Skeletal muscle tissue (tissue), 4 donors: ENCODE data around the gene RIN1. TPM values are rescaled to one million over a fixed set of nuclear protein-coding genes. Genes with fewer than 3 reads are reported as not detected.

Source experiments
- H3K27ac ChIP-seq: one replicate; pipeline ENCODE4 v1.7.0; 2013; ENCODE audit warnings: mild to moderate bottlenecking, low read depth, low read length, inconsistent platforms
- H3K27me3 ChIP-seq, 3 donors: one replicate each; pipeline ENCODE4 v1.7.0; 2013; ENCODE audit warnings: low read length in 3 of 3; ENCODE audit not compliant: control insufficient read depth in 3 of 3, insufficient read depth in 3 of 3
- H3K36me3 ChIP-seq, 3 donors: one replicate each; pipeline ENCODE4 v1.7.0; 2013; ENCODE audit warnings: low read length in 3 of 3; ENCODE audit not compliant: control insufficient read depth in 3 of 3, insufficient read depth in 3 of 3
- H3K4me1 ChIP-seq, 3 donors: one replicate each; pipeline ENCODE4 v1.7.0; 2013; ENCODE audit warnings: low read length in 3 of 3, mild to moderate bottlenecking in 3 of 3; ENCODE audit not compliant: control insufficient read depth in 3 of 3, insufficient read depth in 3 of 3
- H3K4me3 ChIP-seq, 3 donors: one replicate each; pipeline ENCODE4 v1.7.0; 2013; ENCODE audit warnings: low read length in 3 of 3
- H3K9ac ChIP-seq, 3 donors: one replicate each; pipeline ENCODE4 v1.7.0; 2013; ENCODE audit warnings: low read length in 3 of 3, mild to moderate bottlenecking in 3 of 3, moderate library complexity in 2 of 3, low read depth in 1 of 3
- H3K9me3 ChIP-seq, 3 donors: one replicate each; pipeline ENCODE4 v1.7.0; 2013; ENCODE audit warnings: low read length in 3 of 3; ENCODE audit not compliant: control insufficient read depth in 3 of 3
- total RNA-seq: library from RNA; depleted of rRNA; stranded (reverse); fragments of >200 nt; gene quantifications from one replicate; pipeline ENCODE4 v1.2.3, GENCODE V29; 2014
- donor health status: Osteomylitis.

RIN1 gene
- total RNA-seq, 1 donor from 2014 or later = 5.7 TPM

- Histone ChIP-seq H3K9ac (peak overlapping the region in 2 of 3 donors; percentile 61 to 81), H3K36me3 (peaks cover 37 to 44% (median 38%) of the 10 kb centered on the region in 3 donors), H3K27me3 (no peaks in the 10 kb centered on the region), H3K4me3 (peak overlapping the region; percentile 38 to 45 (median 41)), H3K4me1 (peaks cover 45 to 70% (median 54%) of the 10 kb centered on the region in 3 donors), H3K9me3 (no peaks in the 10 kb centered on the region), H3K27ac (no peak overlapping the region)
Observed at GRCh38 chr11:66367561-66368312, 31.5 kb upstream of the RIN1 start.

GRCh38 chr11:66366844-66367477, 30.7 kb upstream of the RIN1 start:
- Histone ChIP-seq H3K27ac (no peak overlapping the region), H3K36me3 (peaks cover 44 to 48% (median 44%) of the 10 kb centered on the region in 3 donors), H3K4me1 (peaks cover 40 to 64% (median 48%) of the 10 kb centered on the region in 3 donors), H3K9me3 (no peaks in the 10 kb centered on the region), H3K27me3 (no peaks in the 10 kb centered on the region), H3K9ac (peak overlapping the region in 1 of 3 donors; percentile 81), H3K4me3 (no peak overlapping the region)

DNA sequence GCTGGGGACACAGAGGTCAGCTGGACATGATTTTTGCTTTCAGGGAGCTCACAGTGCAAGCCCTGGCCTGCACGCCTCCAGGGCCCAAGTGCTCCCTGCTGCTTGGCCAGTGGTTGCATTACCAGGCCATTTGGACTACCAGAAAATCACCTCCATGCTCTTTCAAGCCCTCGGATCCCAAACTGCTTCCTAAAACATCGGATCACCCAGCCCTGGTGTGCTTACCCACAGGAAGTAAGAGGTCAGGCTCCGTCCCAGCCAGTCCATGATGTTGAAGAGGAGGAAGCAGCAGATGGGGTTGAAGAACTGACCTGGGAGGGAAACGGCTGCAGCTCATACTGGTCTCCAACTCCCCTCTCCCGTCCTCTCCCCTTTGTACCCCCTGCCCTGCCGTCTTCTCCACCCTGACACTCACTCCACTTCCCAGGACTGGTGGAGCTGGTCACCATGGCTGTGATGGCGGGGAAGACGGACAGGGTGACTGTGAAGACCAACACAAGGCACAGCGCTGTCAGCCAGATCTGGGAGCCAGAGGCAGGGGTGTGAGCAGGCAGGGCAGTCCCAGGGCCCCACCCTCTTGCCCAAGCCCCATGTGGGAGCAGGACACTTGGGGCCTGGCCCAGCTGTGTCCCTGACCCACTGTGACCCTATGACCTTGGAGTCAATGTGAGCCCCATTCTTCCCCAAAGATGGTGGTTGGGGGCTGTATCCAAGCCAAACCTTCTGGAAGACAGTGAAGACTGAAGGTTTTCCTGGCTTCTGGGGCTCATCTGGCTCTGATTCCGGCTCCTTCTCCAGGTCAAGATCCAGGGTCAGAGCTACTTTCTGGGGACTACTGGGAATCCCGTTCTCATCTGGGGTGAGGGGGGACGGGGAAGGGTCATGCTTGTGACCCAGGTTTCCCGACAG, 29.7 kb upstream of the RIN1 start:
- Histone ChIP-seq H3K9me3 (no peaks in the 10 kb centered on the region), H3K36me3 (peaks cover 44 to 48% (median 46%) of the 10 kb centered on the region in 3 donors), H3K4me3 (no peak overlapping the region), H3K4me1 (peaks cover 40 to 62% (median 47%) of the 10 kb centered on the region in 3 donors), H3K27me3 (no peaks in the 10 kb centered on the region), H3K27ac (peak overlapping the region; percentile 3), H3K9ac (peak overlapping the region in 1 of 3 donors; percentile 54)

DNA sequence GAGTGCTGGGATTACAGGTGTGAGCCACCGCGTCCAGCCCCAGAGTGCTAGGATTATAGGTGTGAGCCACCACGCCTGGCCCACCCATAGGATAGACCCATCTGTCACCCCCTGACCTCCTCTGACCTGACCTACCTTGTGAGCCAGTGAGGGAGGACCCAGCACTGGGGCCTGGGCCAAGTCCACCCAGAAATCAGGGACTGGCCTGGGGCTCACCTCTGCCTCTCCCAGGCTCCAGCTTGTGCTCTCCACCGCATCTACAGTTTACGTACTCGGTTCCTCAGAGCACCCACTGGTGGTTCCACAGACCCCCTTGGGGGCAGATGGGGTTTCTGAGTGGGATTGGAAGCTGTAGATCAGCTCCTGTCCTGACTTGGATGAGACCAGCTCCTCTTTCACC, 28.9 kb upstream of the RIN1 start:
- Histone ChIP-seq H3K4me3 (no peak overlapping the region), H3K27ac (no peak overlapping the region), H3K9me3 (no peaks in the 10 kb centered on the region), H3K9ac (no peak overlapping the region), H3K4me1 (peaks cover 40 to 57% (median 43%) of the 10 kb centered on the region in 3 donors), H3K27me3 (no peaks in the 10 kb centered on the region), H3K36me3 (peaks cover 44 to 48% (median 46%) of the 10 kb centered on the region in 3 donors)

- Histone ChIP-seq H3K4me1 (peaks cover 28 to 45% (median 32%) of the 10 kb centered on the region in 3 donors), H3K4me3 (no peak overlapping the region), H3K9ac (peak overlapping the region in 1 of 3 donors; percentile 40), H3K36me3 (peaks cover 44 to 47% (median 46%) of the 10 kb centered on the region in 3 donors), H3K27me3 (no peaks in the 10 kb centered on the region), H3K9me3 (no peaks in the 10 kb centered on the region), H3K27ac (no peak overlapping the region)
Observed at GRCh38 chr11:66363805-66364535, 27.7 kb upstream of the RIN1 start.

- H3K27ac ChIP-seq = no peak overlapping the region
- H3K4me1 ChIP-seq = peaks cover 21 to 38% (median 25%) of the 10 kb centered on the region in 3 donors
- H3K9ac ChIP-seq = peak overlapping the region in 1 of 3 donors; percentile 40
- H3K4me3 ChIP-seq = no peak overlapping the region
- no peaks in the 10 kb centered on the region for H3K9me3 ChIP-seq
- no peaks in the 10 kb centered on the region for H3K27me3 ChIP-seq
- H3K36me3 ChIP-seq = peaks cover 36 to 42% (median 39%) of the 10 kb centered on the region in 3 donors
Observed at GRCh38 chr11:66363187-66363601, 27.0 kb upstream of the RIN1 start.

- Histone ChIP-seq H3K27ac (no peak overlapping the region), H3K36me3 (peaks cover 32 to 38% (median 34%) of the 10 kb centered on the region in 3 donors), H3K27me3 (no peaks in the 10 kb centered on the region), H3K4me1 (peaks cover 15 to 32% (median 19%) of the 10 kb centered on the region in 3 donors), H3K9ac (no peak overlapping the region), H3K9me3 (no peaks in the 10 kb centered on the region), H3K4me3 (no peak overlapping the region)
Observed at GRCh38 chr11:66362481-66363147, 26.4 kb upstream of the RIN1 start.

DNA sequence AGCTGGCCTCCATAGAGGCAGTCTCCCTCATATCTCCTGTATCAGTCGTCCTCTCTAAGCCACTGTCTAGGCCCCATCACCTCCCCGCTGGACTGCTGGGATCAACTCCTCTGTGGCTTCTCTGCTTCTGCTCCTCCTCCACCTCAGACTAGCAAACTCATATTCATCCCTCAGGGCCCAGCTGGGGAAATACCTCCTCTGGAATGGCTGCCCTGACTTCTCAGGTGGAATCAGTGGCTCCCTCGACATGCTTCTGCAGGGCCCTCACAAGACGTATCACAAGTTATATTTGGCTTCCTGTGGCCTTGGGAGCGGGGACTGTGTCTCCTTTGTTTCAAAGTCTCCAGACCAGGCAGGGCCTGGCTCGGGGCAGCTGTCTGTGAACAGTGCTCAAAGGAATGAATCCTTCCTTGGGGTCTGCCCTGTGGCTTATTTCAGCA, 25.3 kb upstream of the RIN1 start:
- H3K9me3 ChIP-seq = no peaks in the 10 kb centered on the region
- peaks cover 5 to 21% (median 11%) of the 10 kb centered on the region in 3 donors for H3K4me1 ChIP-seq
- no peak overlapping the region for H3K4me3 ChIP-seq
- no peaks in the 10 kb centered on the region for H3K27me3 ChIP-seq
- peaks cover 23 to 27% (median 25%) of the 10 kb centered on the region in 3 donors for H3K36me3 ChIP-seq
- no peak overlapping the region for H3K9ac ChIP-seq
- H3K27ac ChIP-seq = no peak overlapping the region
